GM06990 (cell line): ENCODE data around the gene DNAH7.

Experiments
- DNase-seq: peaks from one replicate; pipeline ENCODE4 v3.0.0-alpha.2; 2011; ENCODE audit not compliant: insufficient read length; ENCODE audit errors: extremely low read depth
- H3K27me3 ChIP-seq: replicated peaks from 2 replicates; pipeline ENCODE4 v1.6.0; 2011; ENCODE audit warnings: low read length; ENCODE audit not compliant: control insufficient read depth, insufficient read depth
- H3K36me3 ChIP-seq: 2 replicates; pipeline ENCODE4 v1.5.1; 2011; ENCODE audit warnings: low read length; ENCODE audit not compliant: control insufficient read depth, insufficient read depth
- H3K4me3 ChIP-seq: replicated peaks from 2 replicates; pipeline ENCODE4 v1.5.1; 2011; ENCODE audit warnings: low read depth, mild to moderate bottlenecking, control low read depth, low read length
- TF ChIP-seq, protein P1 (sequence below): IDR thresholded peaks from 2 replicates; pipeline ENCODE4 v1.5.1; 2011; ENCODE audit warnings: low read length, control low read depth, mild to moderate bottlenecking, inconsistent platforms; ENCODE audit not compliant: insufficient read depth, poor library complexity, severe bottlenecking

The DNAH7 gene

DNA sequence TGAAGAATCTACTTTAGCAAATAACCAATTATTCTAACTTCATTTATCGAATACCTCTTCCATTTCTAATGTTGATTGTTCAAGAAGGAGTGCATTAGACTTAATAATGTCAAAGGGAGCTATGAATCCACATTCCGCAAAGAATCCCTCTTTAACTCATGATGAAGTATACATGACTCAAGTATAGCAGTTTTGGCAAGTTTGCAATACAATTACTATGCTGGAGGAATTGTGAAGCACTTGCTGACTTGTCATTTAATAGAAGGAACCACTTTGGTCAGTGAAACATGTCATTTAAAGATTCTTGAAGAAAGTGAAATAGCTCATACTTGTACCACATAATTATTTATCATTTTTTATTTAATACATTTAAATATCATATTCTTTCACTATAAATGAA, 286.5 kb downstream of the DNAH7 start:
- Histone ChIP-seq H3K36me3 (no peaks in the 10 kb centered on the region), H3K27me3 (no peaks in the 10 kb centered on the region), H3K4me3 (no peak overlapping the region)
- DNase-seq = no peak
- TF ChIP-seq, protein P1, sequence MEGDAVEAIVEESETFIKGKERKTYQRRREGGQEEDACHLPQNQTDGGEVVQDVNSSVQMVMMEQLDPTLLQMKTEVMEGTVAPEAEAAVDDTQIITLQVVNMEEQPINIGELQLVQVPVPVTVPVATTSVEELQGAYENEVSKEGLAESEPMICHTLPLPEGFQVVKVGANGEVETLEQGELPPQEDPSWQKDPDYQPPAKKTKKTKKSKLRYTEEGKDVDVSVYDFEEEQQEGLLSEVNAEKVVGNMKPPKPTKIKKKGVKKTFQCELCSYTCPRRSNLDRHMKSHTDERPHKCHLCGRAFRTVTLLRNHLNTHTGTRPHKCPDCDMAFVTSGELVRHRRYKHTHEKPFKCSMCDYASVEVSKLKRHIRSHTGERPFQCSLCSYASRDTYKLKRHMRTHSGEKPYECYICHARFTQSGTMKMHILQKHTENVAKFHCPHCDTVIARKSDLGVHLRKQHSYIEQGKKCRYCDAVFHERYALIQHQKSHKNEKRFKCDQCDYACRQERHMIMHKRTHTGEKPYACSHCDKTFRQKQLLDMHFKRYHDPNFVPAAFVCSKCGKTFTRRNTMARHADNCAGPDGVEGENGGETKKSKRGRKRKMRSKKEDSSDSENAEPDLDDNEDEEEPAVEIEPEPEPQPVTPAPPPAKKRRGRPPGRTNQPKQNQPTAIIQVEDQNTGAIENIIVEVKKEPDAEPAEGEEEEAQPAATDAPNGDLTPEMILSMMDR = no peak

DNA sequence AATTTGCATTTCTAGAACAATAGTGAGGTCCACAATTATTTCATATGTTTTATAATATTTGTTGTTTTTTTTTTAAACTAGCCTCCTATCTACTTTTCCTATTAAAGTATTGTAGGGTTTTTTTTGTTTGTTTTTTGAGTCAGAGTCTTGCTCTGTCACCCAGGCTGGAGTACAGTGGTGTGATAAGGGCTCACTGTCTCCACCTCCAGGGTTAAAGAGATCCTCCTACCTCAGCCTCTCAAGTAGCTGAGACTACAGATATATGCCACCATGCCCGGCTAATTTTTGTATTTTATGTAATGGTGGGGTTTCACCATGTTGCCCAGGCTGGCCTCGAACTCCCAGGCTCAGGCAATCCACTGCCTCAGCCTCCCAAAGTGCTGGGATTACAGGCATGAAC, 289.1 kb downstream of the DNAH7 start:
- H3K4me3 ChIP-seq = no peak overlapping the region
- DNase-seq = no peak
- no peaks in the 10 kb centered on the region for H3K27me3 ChIP-seq
- no peaks in the 10 kb centered on the region for H3K36me3 ChIP-seq
- TF ChIP-seq, protein P1 = no peak

DNA sequence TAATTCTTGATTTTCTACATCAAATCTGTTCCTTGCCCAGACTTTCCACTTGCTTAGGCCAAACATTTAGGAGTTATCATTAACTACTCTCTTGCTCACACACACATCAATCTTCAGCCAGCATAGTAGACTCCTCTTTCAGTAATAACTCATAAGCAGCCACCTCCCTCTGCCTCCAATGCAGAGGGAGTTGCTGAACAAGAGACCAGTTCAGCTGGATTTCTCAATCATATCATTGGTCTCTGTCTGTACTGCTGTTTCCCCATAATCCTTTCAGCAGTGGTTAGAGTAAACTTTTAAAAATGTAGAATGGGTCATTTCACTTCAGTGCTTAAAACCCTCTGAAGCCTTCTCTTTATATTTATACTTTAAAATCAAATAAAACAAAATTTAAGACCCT, 298.7 kb downstream of the DNAH7 start:
- Histone ChIP-seq H3K36me3 (no peaks in the 10 kb centered on the region), H3K4me3 (no peak overlapping the region), H3K27me3 (no peaks in the 10 kb centered on the region)
- TF ChIP-seq, protein P1 = no peak
- no peak for DNase-seq

DNA sequence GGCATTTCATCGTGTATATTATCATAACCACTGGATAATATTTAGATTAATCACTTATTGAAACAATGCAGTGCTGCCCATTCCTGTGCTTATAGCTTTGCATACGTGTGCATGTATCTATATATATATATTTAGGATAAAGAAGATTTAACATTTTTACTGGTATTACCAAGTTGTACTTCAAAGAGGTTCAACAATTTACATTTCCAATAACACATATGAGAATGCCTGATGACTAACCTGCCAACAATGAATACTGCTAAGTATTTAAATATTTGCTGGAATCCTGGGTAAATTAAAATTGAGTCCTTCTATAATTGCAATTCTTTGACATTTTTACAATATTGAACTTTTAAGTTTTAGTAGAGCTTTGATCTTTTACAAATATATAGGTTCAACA, 300.2 kb downstream of the DNAH7 start:
- H3K27me3 ChIP-seq = no peaks in the 10 kb centered on the region
- H3K36me3 ChIP-seq = no peaks in the 10 kb centered on the region
- H3K4me3 ChIP-seq = no peak overlapping the region
- no peak for DNase-seq
- TF ChIP-seq, protein P1 = no peak

DNA sequence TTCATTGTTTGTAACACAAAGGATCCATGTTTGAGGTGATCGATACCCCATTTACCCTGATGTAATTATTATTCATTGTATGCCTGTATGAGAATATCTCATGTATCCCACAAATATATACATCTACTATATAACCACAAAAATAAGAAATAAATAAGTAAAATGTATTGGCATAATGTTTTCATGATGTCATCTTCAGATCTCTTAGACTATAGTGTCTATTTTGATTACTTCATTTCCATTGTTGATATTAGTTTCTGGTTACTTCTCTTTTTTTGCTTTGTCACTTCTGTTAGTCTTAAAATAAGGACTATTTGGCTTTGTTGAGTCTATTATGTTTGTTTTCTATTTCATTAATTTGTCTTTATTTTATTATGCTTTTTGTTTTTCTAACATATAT, 301.9 kb downstream of the DNAH7 start:
- H3K27me3 ChIP-seq = no peaks in the 10 kb centered on the region
- no peak overlapping the region for H3K4me3 ChIP-seq
- no peaks in the 10 kb centered on the region for H3K36me3 ChIP-seq
- no peak for DNase-seq
- TF ChIP-seq, protein P1 = no peak

DNA sequence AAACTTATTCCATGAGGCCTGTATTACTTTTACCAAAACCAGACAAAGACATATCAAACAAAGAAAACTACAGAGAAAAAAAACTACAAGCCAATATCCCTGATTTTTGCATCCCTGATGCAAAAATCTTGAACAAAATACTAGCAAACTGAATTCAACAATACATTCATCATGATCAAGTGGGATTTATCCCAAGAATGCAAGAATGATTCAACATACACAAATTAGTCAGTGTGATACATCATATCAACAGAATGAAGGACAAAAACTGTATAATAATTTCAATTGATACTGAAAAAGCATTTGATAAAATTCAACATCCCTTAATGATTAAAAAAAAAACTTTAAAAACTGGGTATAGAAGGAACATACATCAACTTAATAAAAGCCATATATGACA, 304.8 kb downstream of the DNAH7 start:
- Histone ChIP-seq H3K4me3 (no peak overlapping the region), H3K27me3 (no peaks in the 10 kb centered on the region), H3K36me3 (no peaks in the 10 kb centered on the region)
- DNase-seq = no peak
- TF ChIP-seq, protein P1 = no peak
